H1 (cell line): ENCODE measurements around the gene ABCA1. TPM values are rescaled to one million over a fixed set of nuclear protein-coding genes. Genes with fewer than 3 reads are reported as not detected.

Experiments used
- CTCF ChIA-PET: fragments of 300-600 bp; sonication (Branson Sonifier 250); formaldehyde crosslinking; loops from one replicate; lab custom pipeline; 2021; ENCODE audit not compliant: partially characterized antibody; lab: Charles Lee
- POLR2A ChIA-PET: fragments of 300-600 bp; sonication (Branson Sonifier 250); formaldehyde crosslinking; loops from one replicate; lab custom pipeline; 2021; ENCODE audit warnings: inconsistent platforms; ENCODE audit not compliant: partially characterized antibody; lab: Charles Lee
- DNase-seq, 2 experiments: peaks; one replicate each; pipeline versions ENCODE4 v3.0.0 to v3.0.0-alpha.2; 2010 to 2022; ENCODE audit warnings: low spot score in 2 of 2, low read depth in 1 of 2, mixed read lengths in 1 of 2
- FAIRE-seq: peaks from 2 replicates; lab custom pipeline; 2011; peaks lifted over from hg19 to GRCh38; lab: Jason Lieb, UNC
- H2AFZ ChIP-seq: 2 replicates; pipeline ENCODE4 v1.8.1; 2012; ENCODE audit warnings: low read length, inconsistent platforms
- H2AK5ac ChIP-seq: 2 replicates; pipeline ENCODE4 v1.6.1; 2013; ENCODE audit warnings: low read depth, low read length
- H2BK120ac ChIP-seq: replicated peaks from 2 replicates; pipeline ENCODE3; 2013; ENCODE audit warnings: low read depth, low read length, inconsistent platforms
- H2BK12ac ChIP-seq: 2 replicates; pipeline ENCODE4 v1.6.1; 2013; ENCODE audit warnings: low read depth, low read length
- H2BK15ac ChIP-seq: 2 replicates; pipeline ENCODE4 v1.6.1; 2013; ENCODE audit warnings: low read length
- H2BK20ac ChIP-seq: 2 replicates; pipeline ENCODE4 v1.6.1; 2013; ENCODE audit warnings: low read length
- H2BK5ac ChIP-seq: 2 replicates; pipeline ENCODE4 v1.6.1; 2013; ENCODE audit warnings: low read depth, low read length
- H3K14ac ChIP-seq: 2 replicates; pipeline ENCODE4 v1.6.1; 2013; ENCODE audit warnings: inconsistent platforms; ENCODE audit not compliant: insufficient read length
- H3K18ac ChIP-seq: 2 replicates; pipeline ENCODE4 v1.6.1; 2013; ENCODE audit warnings: low read length; ENCODE audit errors: extremely low read depth
- H3K23ac ChIP-seq: 2 replicates; pipeline ENCODE4 v1.6.1; 2013; ENCODE audit warnings: inconsistent platforms; ENCODE audit not compliant: insufficient read length
- H3K23me2 ChIP-seq: 2 replicates; pipeline ENCODE4 v1.6.1; 2013; ENCODE audit warnings: low read depth, low read length
- H3K27ac ChIP-seq: 2 replicates; pipeline ENCODE4 v1.6.1; 2011; ENCODE audit warnings: low read depth, low read length, inconsistent platforms
- H3K27me3 ChIP-seq, 4 experiments: replicated peaks in 1 of 4; 1 replicate in 1 of 4; 2 replicates in 3 of 4; pipeline versions ENCODE4 v1.6.1 to v1.8.1; 2011 to 2013; ENCODE audit warnings: low read length in 3 of 4, mild to moderate bottlenecking in 3 of 4, inconsistent platforms in 2 of 4, mixed read lengths in 2 of 4, moderate library complexity in 1 of 4; ENCODE audit not compliant: control insufficient read depth in 3 of 4, insufficient read depth in 3 of 4; ENCODE audit errors: extremely low read depth in 1 of 4
- H3K36me3 ChIP-seq, 4 experiments: 2 replicates each; pipeline versions ENCODE4 v1.6.1 to v1.8.1; 2011 to 2013; ENCODE audit warnings: mild to moderate bottlenecking in 4 of 4, low read length in 3 of 4, moderate library complexity in 2 of 4, control low read depth in 1 of 4, inconsistent platforms in 1 of 4; ENCODE audit not compliant: insufficient read depth in 4 of 4, control insufficient read depth in 2 of 4
- H3K4ac ChIP-seq: replicated peaks from 2 replicates; pipeline ENCODE3; 2013; ENCODE audit warnings: low read length, low read depth, mixed read lengths, inconsistent platforms; ENCODE audit not compliant: insufficient read length
- H3K4me1 ChIP-seq, 4 experiments: replicated peaks in 1 of 4; 1 replicate in 1 of 4; 2 replicates in 3 of 4; pipeline versions ENCODE4 v1.6.1 to v1.8.1; 2011 to 2013; ENCODE audit warnings: low read length in 3 of 4, inconsistent platforms in 2 of 4, mixed read lengths in 1 of 4; ENCODE audit not compliant: insufficient read depth in 4 of 4, control insufficient read depth in 3 of 4
- H3K4me2 ChIP-seq, 2 experiments: 2 replicates each; pipeline versions ENCODE4 v1.6.1 to v1.8.1; 2011 to 2013; ENCODE audit warnings: low read depth in 2 of 2, low read length in 2 of 2, control low read depth in 1 of 2, inconsistent platforms in 1 of 2, mild to moderate bottlenecking in 1 of 2; ENCODE audit not compliant: insufficient read depth in 1 of 2
- H3K4me3 ChIP-seq, 4 experiments: fragments of 200-600, 300-600 bp in 1 of 4; sonication (generic), shearing (Covaris generic), sonication (Bioruptor Twin) in 1 of 4; 2 replicates each; pipeline versions ENCODE4 v1.5.1 to v1.8.1; 2011 to 2016; ENCODE audit warnings: low read length in 4 of 4, low read depth in 3 of 4, control low read depth in 2 of 4, inconsistent platforms in 2 of 4, mild to moderate bottlenecking in 2 of 4, mixed read lengths in 1 of 4, moderate library complexity in 1 of 4; ENCODE audit not compliant: insufficient read depth in 2 of 4; ENCODE audit errors: extremely low read depth in 1 of 4
- H3K56ac ChIP-seq: replicated peaks from 2 replicates; pipeline ENCODE3; 2013; ENCODE audit warnings: low read depth, mild to moderate bottlenecking, mixed read lengths, low read length, inconsistent platforms; ENCODE audit not compliant: insufficient read length
- H3K79me1 ChIP-seq: 2 replicates; pipeline ENCODE4 v1.6.1; 2013; ENCODE audit warnings: low read depth, low read length, control low read depth
- H3K79me2 ChIP-seq, 2 experiments: 2 replicates each; pipeline versions ENCODE4 v1.6.1 to v1.8.1; 2012 to 2013; ENCODE audit warnings: low read length in 2 of 2, mild to moderate bottlenecking in 2 of 2, inconsistent platforms in 1 of 2; ENCODE audit not compliant: insufficient read depth in 2 of 2, control insufficient read depth in 1 of 2
- H3K9ac ChIP-seq, 4 experiments: replicated peaks in 1 of 4; 1 replicate in 1 of 4; 2 replicates in 3 of 4; pipeline versions ENCODE4 v1.6.1 to v1.8.1; 2011 to 2013; ENCODE audit warnings: low read depth in 3 of 4, low read length in 3 of 4, control low read depth in 2 of 4, mild to moderate bottlenecking in 2 of 4, moderate library complexity in 2 of 4, inconsistent platforms in 1 of 4; ENCODE audit errors: extremely low read depth in 1 of 4
- H3K9me3 ChIP-seq, 2 experiments: 2 replicates each; pipeline versions ENCODE4 v1.6.1 to v1.8.1; 2012 to 2013; ENCODE audit warnings: mild to moderate bottlenecking in 2 of 2, moderate library complexity in 2 of 2, control low read depth in 1 of 2, inconsistent platforms in 1 of 2, low read depth in 1 of 2, low read length in 1 of 2, mixed read lengths in 1 of 2; ENCODE audit not compliant: insufficient read depth in 2 of 2
- H4K20me1 ChIP-seq, 2 experiments: replicated peaks in 1 of 2; 2 replicates each; pipeline versions ENCODE3 to v1.8.1; 2011 to 2013; ENCODE audit warnings: inconsistent platforms in 2 of 2, low read length in 2 of 2, mild to moderate bottlenecking in 1 of 2; ENCODE audit not compliant: insufficient read depth in 2 of 2, control insufficient read depth in 1 of 2
- H4K5ac ChIP-seq: 2 replicates; pipeline ENCODE4 v1.6.1; 2013; ENCODE audit warnings: low read length, low read depth, mixed read lengths, inconsistent platforms; ENCODE audit not compliant: insufficient read length
- H4K8ac ChIP-seq: 2 replicates; pipeline ENCODE4 v1.8.0; 2013; ENCODE audit warnings: mild to moderate bottlenecking, moderate library complexity, low read length, inconsistent platforms; ENCODE audit not compliant: insufficient read depth; ENCODE audit errors: extremely low read depth
- H4K91ac ChIP-seq: replicated peaks from 2 replicates; pipeline ENCODE3; 2013; ENCODE audit warnings: low read length, mixed read lengths, inconsistent platforms; ENCODE audit not compliant: insufficient read length
- POLR2AphosphoS5 ChIP-seq: IDR thresholded peaks from 2 replicates; pipeline ENCODE4 v1.6.1; 2011; ENCODE audit warnings: low read depth, low read length
- POU5F1 ChIP-seq: IDR thresholded peaks from 2 replicates; pipeline ENCODE4 v1.6.1; 2011; ENCODE audit warnings: low read depth, mild to moderate bottlenecking, low read length, moderate library complexity
- SP1 ChIP-seq: IDR thresholded peaks from 2 replicates; pipeline ENCODE4 v1.6.1; 2011; ENCODE audit warnings: low read depth, low read length
- WGBS, 2 experiments: shearing (Covaris generic) in 1 of 2; methylation state at CpG; one replicate each; pipeline versions ENCODE4 v1.1.6 to v1.1.7; 2013 to 2015; ENCODE audit warnings: low lambda C conversion rate in 2 of 2, mixed read lengths in 2 of 2, inconsistent platforms in 1 of 2, low coverage in 1 of 2, missing lambda C conversion rate in 1 of 2; ENCODE audit not compliant: insufficient replicate concordance in 2 of 2, insufficient coverage in 1 of 2, insufficient read length in 1 of 2; ENCODE audit errors: extremely low coverage in 1 of 2, missing lambda C conversion rate in 1 of 2; 5-methylcytosine and 5-hydroxymethylcytosine counted together
- polyA plus RNA-seq, 7 experiments: library from polyadenylated mRNA; depleted of rRNA in 3 of 7; stranded (reverse) in 5 of 7; unstranded in 2 of 7; fragments of >200 nt in 5 of 7; fragments of 200-250 nt in 2 of 7; gene quantifications; 1 replicate in 5 of 7; 2 replicates in 1 of 7; 4 replicates in 1 of 7; pipeline versions ENCODE4 v1.2.1 to v1.2.3, GENCODE V29; 2011 to 2013; ENCODE audit warnings: missing spikeins in 2 of 7, mixed read lengths in 2 of 7
- total RNA-seq: library from RNA; stranded (reverse); fragmentation: NEBNext Ultra II Directional; extraction: Animal tissue kit (Norgen Biotek cat#: 25700); gene quantifications from 2 replicates; pipeline ENCODE4 v1.2.1, GENCODE V29; 2021

ABCA1 gene
- total and polyA plus RNA-seq, 2 of the 8 experiments (the other 6 are each of a cell fraction or from before 2014, with no cell fraction given) = 6.9 to 7.8 TPM

DNA sequence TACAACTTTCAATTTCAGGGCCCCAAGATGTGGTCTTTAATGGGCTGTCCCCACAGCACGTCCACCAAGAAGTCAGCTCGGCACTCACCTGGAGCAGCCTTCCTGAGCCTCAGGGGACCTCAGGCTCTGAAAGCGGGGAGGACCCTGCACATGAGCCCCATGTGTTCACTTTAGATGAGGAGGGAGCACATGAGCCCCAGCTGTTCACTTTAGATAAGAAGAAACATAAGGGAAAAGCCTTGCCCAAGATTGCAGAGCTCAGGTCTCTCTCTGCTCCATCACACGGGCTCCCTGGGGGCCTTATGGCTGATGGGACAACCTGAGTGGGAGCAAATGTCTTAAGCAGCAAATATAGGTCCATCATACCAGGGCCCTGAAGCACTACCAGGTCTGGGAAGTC is 107.6 kb downstream of the ABCA1 start:
- CTCF ChIA-PET = interaction anchor here (1.6 to 2.2 kb wide), 2 partner anchors 12 to 595 kb away, joined by 5 to 8 read pairs; no protein-coding TSS in a partner anchor

More for the DNA sequence above, 107.6 kb downstream of the ABCA1 start:
- Histone ChIP-seq H3K23me2 (no peaks in the 10 kb centered on the region; the same call in 1 of the 2 replicates), H4K8ac (no peak overlapping the region), H4K20me1 (no peaks in the 10 kb centered on the region), H3K56ac (no peak overlapping the region), H3K36me3 (peaks cover 5 to 40% (median 20%) of the 10 kb centered on the region in 4 experiments), H3K79me2 (no peaks in the 10 kb centered on the region), H3K9ac (no peak overlapping the region), H2BK5ac (no peak overlapping the region), H2BK12ac (no peak overlapping the region), H3K27me3 (no peaks in the 10 kb centered on the region), H3K27ac (no peak overlapping the region), H3K4me1 (no peaks in the 10 kb centered on the region), H2BK20ac (no peak overlapping the region), H2AK5ac (no peak overlapping the region), H4K5ac (no peak overlapping the region), H3K4me2 (no peak overlapping the region), H3K9me3 (no peaks in the 10 kb centered on the region), H2BK15ac (no peak overlapping the region), H2BK120ac (no peak overlapping the region), H3K18ac (no peak overlapping the region), H3K4ac (no peak overlapping the region), H3K4me3 (no peak overlapping the region), H3K79me1 (no peaks in the 10 kb centered on the region), H2AFZ (no peak overlapping the region), H4K91ac (no peak overlapping the region), H3K23ac (no peak overlapping the region), H3K14ac (no peak overlapping the region)
- FAIRE-seq (no peak), DNase-seq (no peak)
- 88% methylated on average over 4 of the region's 4 CpGs; no CpG with 5 or more reads in 1 of the 2 experiments for WGBS, 2 experiments
- POLR2A ChIA-PET = interaction anchor here (1.5 kb wide), 1 partner anchor 13 kb away, joined by 3 read pairs; no protein-coding TSS in a partner anchor
- TF ChIP-seq POLR2AphosphoS5 = no peak
- no peak for TF ChIP-seq SP1
- TF ChIP-seq POU5F1 = no peak
